Osteoblast (primary cell): Measurements from ENCODE around the gene WAC. TPM values are rescaled to one million over a fixed set of nuclear protein-coding genes. Genes with fewer than 3 reads are reported as not detected.

ENCODE experiments used
- DNase-seq: peaks from one replicate; pipeline ENCODE4 v3.0.0; 2011; ENCODE audit warnings: low spot score, mixed read lengths; ENCODE audit not compliant: insufficient read length; ENCODE audit errors: missing footprints
- H2AFZ ChIP-seq: 2 replicates; pipeline ENCODE4 v1.6.0; 2011; ENCODE audit warnings: mild to moderate bottlenecking, low read length
- H3K27ac ChIP-seq: 2 replicates; pipeline ENCODE4 v1.5.1; 2011; ENCODE audit warnings: mild to moderate bottlenecking, low read depth, low read length, moderate library complexity
- H3K27me3 ChIP-seq: 2 replicates; pipeline ENCODE4 v1.6.0; 2012; ENCODE audit warnings: mild to moderate bottlenecking, control low read depth, inconsistent platforms, low read length, moderate library complexity; ENCODE audit not compliant: insufficient read depth
- H3K36me3 ChIP-seq: 2 replicates; pipeline ENCODE4 v1.5.1; 2011; ENCODE audit warnings: mild to moderate bottlenecking, low read length, control low read depth, moderate library complexity; ENCODE audit not compliant: insufficient read depth
- H3K4me1 ChIP-seq: 2 replicates; pipeline ENCODE4 v1.5.1; 2011; ENCODE audit warnings: mild to moderate bottlenecking, low read length, control low read depth, moderate library complexity; ENCODE audit not compliant: insufficient read depth
- H3K4me2 ChIP-seq: 2 replicates; pipeline ENCODE4 v1.6.0; 2011; ENCODE audit warnings: mild to moderate bottlenecking, low read length; ENCODE audit not compliant: insufficient read depth
- H3K4me3 ChIP-seq: fragments of 200-600 bp; sonication (generic); 3 replicates; pipeline ENCODE4 v1.5.1; 2012; ENCODE audit warnings: mild to moderate bottlenecking, low read length, inconsistent platforms; ENCODE audit not compliant: insufficient read depth
- H3K79me2 ChIP-seq: 2 replicates; pipeline ENCODE4 v1.6.0; 2012; ENCODE audit warnings: mild to moderate bottlenecking, low read length, control low read depth, inconsistent platforms; ENCODE audit not compliant: insufficient read depth
- H3K9me3 ChIP-seq: 2 replicates; pipeline ENCODE4 v1.5.1; 2011; ENCODE audit warnings: low read depth, low read length, control low read depth
- H4K20me1 ChIP-seq: 2 replicates; pipeline ENCODE4 v1.6.0; 2012; ENCODE audit warnings: mild to moderate bottlenecking, low read length, control low read depth; ENCODE audit not compliant: insufficient read depth
- total RNA-seq: library from RNA; depleted of rRNA; stranded (reverse); fragments of >200 nt; gene quantifications from 2 replicates; pipeline ENCODE4 v1.2.3, GENCODE V29; 2012
- TF ChIP-seq, protein P1 (sequence below): IDR thresholded peaks from 2 replicates; pipeline ENCODE4 v1.5.1; 2011; ENCODE audit warnings: mild to moderate bottlenecking, low read depth, low read length, moderate library complexity; ENCODE audit errors: extremely low read depth

WAC gene
- total RNA-seq, 1 donor, result 77.1 TPM

DNA sequence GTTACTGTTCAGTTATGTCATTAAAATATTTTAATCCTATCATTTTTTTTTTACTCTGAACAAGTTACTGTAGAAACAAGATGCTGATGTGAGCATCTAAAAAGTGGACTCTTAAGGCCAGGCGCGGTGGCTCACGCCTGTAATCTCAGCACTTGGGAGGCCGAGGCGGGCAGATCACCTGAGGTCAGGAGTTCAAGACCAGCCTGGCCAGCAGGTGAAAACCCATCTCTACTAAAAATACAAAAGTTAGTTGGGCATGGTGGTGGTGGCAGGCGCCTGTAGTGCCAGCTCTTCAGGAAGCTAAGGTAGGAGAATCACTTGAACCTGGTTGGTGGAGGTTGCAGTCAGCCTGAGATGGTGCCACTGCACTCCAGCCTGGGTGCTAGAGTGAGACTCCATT is 2.9 kb downstream of the WAC start:
- Histone ChIP-seq H3K27me3 (no peaks in the 10 kb centered on the region), H3K4me1 (peaks cover 16% of the 10 kb centered on the region), H3K79me2 (peaks cover 96% of the 10 kb centered on the region), H4K20me1 (peaks cover 44% of the 10 kb centered on the region), H3K27ac (no peak overlapping the region), H3K4me3 (no peak overlapping the region), H3K36me3 (peaks cover 57% of the 10 kb centered on the region), H3K4me2 (no peak overlapping the region), H2AFZ (no peak overlapping the region), H3K9me3 (no peaks in the 10 kb centered on the region)
- no peak for DNase-seq
- TF ChIP-seq, protein P1, sequence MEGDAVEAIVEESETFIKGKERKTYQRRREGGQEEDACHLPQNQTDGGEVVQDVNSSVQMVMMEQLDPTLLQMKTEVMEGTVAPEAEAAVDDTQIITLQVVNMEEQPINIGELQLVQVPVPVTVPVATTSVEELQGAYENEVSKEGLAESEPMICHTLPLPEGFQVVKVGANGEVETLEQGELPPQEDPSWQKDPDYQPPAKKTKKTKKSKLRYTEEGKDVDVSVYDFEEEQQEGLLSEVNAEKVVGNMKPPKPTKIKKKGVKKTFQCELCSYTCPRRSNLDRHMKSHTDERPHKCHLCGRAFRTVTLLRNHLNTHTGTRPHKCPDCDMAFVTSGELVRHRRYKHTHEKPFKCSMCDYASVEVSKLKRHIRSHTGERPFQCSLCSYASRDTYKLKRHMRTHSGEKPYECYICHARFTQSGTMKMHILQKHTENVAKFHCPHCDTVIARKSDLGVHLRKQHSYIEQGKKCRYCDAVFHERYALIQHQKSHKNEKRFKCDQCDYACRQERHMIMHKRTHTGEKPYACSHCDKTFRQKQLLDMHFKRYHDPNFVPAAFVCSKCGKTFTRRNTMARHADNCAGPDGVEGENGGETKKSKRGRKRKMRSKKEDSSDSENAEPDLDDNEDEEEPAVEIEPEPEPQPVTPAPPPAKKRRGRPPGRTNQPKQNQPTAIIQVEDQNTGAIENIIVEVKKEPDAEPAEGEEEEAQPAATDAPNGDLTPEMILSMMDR, result no peak

DNA sequence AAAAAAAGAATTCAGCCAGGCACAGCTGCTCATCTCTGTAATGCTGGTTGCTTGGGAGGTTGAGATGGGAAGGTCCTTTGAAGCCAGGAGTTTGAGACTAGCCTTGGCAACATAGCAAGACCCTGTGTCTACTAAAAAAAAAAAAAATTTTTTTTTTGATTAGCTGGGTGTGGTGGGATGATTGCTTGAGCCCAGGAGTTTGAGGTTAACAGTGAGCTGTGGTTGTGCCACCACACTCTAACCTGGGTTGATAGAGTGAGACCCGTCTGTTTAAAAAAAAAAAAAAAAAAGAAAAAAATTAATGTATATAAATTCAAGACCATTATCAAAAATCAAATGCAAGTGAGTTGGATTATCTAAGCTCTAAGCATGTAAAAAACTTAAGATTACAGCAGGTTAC is 5.7 kb downstream of the WAC start:
- DNase-seq, result no peak
- TF ChIP-seq, protein P1, result no peak
- Histone ChIP-seq H3K79me2 (peaks cover 99% of the 10 kb centered on the region), H4K20me1 (peaks cover 70% of the 10 kb centered on the region), H2AFZ (no peak overlapping the region), H3K9me3 (no peaks in the 10 kb centered on the region), H3K36me3 (peaks cover 82% of the 10 kb centered on the region), H3K4me2 (no peak overlapping the region), H3K27ac (no peak overlapping the region), H3K27me3 (no peaks in the 10 kb centered on the region), H3K4me1 (peaks cover 14% of the 10 kb centered on the region), H3K4me3 (no peak overlapping the region)

DNA sequence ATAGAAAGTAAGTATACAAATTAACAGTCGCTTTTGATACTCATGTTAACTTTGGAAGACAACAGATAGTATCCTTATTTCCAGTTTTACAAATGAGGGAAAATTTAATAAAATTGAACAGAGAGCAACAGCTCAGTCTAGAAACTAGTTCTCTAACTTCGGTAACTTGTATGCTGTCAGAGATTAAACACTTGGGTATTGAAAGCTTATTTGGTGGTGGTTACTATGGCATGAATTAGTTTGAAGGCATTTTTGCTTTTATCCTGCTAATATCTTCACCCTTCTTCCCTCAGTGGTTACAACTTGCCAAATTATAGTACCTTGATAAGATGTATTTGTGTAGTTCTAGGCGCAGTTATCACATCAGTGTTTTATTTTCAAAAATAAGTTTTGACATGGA is 7.2 kb downstream of the WAC start:
- Histone ChIP-seq H2AFZ (no peak overlapping the region), H3K27ac (no peak overlapping the region), H3K27me3 (no peaks in the 10 kb centered on the region), H3K79me2 (peaks cover 100% of the 10 kb centered on the region), H3K36me3 (peaks cover 94% of the 10 kb centered on the region), H4K20me1 (peaks cover 70% of the 10 kb centered on the region), H3K4me2 (no peak overlapping the region), H3K9me3 (no peaks in the 10 kb centered on the region), H3K4me1 (peaks cover 6% of the 10 kb centered on the region), H3K4me3 (no peak overlapping the region)
- no peak for DNase-seq
- TF ChIP-seq, protein P1, result no peak

DNA sequence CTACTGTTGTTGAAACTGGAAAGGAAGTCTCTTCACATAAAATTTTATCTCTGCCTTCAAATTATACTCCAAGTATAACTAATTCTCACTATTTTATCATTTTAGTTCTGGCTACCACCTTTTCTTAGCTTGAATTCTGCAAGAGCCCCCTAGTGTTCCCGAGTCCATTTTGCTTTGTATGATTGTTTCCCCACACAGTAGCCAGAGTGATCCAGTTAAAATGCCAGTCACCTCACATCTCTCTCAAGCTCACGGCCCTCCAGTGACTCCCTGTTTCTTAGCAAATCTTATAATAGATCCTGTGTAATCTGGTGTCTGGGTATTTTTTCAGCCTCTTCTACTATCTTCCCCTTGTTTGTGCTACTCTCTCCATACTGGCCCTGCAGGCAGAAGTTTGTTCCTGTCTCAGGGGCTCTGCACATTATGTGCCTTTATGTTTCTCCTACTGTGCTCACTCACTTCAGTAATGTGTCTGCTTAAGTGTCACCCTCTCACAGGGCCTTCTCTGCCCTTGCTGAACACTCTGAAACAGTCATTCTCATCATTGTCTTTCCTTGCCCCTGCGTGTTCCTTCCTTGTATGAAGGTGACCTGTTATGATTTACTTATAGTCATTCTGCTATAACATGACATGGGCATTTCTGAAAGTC is 8.9 kb downstream of the WAC start:
- no peak for DNase-seq
- H3K4me2 ChIP-seq, result no peak overlapping the region
- H3K27me3 ChIP-seq, result no peaks in the 10 kb centered on the region
- H3K79me2 ChIP-seq, result peaks cover 100% of the 10 kb centered on the region
- H3K27ac ChIP-seq, result no peak overlapping the region
- H2AFZ ChIP-seq, result no peak overlapping the region
- TF ChIP-seq, protein P1, result peak; percentile 20
- no peaks in the 10 kb centered on the region for H3K4me1 ChIP-seq
- no peaks in the 10 kb centered on the region for H3K9me3 ChIP-seq
- peaks cover 91% of the 10 kb centered on the region for H3K36me3 ChIP-seq
- H4K20me1 ChIP-seq, result peaks cover 69% of the 10 kb centered on the region
- H3K4me3 ChIP-seq, result no peak overlapping the region
